Renal cortical epithelial cell (primary cell): ENCODE data around the gene ADGRA1. TPM values are rescaled to one million over a fixed set of nuclear protein-coding genes. Genes with fewer than 3 reads are reported as not detected.

Source experiments
- DNase-seq: peaks from one replicate; pipeline ENCODE4 v3.0.0-alpha.2; 2011; ENCODE audit warnings: low read depth
- total RNA-seq: library from RNA; depleted of rRNA; stranded (reverse); fragments of >200 nt; gene quantifications from 2 replicates; pipeline ENCODE4 v1.2.3, GENCODE V29; 2014

The ADGRA1 gene
- total RNA-seq, 1 donor from 2014 or later, result not detected

DNA sequence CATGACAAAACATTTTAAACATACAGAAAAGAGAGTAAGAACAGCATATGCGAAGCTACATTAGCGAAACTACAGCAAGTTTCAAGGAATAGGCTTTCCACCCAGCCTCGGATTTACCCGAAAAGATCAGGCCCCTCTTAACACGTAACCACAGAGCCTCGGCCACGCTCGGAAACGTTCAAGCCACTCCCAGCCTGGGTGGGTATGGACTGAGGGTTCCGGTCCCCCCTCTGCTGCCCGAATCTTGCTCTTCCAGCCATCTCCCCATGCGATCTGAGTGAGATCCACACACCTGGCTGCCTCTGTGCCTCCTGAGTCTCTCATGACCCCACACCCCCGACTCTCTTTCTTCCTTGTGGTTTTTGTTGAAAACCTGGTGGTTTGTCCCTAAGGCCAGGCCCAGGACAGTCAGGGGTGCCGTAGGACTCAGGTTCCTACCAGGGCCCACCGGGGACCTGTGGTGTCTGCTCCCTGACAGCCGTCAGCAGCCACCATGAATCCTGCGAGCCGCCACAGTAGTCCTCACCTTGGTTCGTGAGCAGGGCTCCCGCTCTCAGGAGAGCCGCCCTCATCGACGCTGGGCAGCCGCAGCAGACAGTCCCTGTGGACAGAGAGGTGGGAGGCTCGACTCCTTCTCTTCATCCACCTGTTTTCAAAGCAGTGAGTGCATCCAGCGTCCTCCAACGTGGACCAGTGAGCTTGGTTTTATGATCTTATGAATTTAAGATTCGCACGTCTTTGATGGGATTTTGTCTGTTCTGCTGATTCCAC lies 90.8 kb downstream of the ADGRA1 start:
- DNase-seq, result no peak

DNA sequence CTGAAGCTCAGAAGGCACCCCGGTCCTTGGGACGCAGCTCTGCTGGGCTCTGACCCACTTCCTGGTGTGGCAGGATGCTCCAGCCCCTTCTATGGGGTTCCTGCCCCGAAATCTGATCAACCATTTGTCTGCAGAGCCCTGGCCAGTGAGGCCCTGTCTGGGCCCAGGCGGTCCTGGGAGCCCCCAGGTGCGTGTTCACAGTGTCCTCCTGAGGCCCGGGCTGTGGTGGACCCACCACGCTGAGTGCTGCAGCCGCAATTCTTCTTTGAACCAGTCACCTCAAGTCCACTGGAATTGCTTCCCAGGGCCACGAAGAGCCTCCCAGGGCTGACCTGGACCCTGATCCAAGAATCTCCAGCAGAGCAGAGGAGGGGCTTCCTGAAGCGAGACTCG lies 91.4 kb downstream of the ADGRA1 start:
- DNase-seq, result no peak

DNA sequence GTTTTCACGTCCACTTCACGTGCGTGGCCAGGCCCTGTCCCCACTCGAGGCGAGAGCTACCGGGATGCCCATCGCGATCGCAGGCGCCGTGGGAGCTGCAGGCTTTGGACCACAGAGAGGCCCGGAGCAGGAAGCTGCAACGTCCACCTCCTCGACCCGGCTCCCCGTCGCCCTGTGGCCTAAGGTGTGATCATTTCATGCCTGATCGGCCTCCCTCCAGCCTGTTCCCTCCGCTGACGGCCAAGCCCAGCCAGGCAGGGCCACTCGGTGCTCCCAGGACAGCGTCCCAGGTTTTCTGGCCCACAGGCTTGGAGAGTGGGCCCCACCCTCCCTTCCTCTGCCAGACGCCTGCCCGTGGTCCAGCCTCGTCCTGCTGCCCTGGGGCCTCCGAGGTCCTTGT lies 91.9 kb downstream of the ADGRA1 start:
- no peak for DNase-seq

DNA sequence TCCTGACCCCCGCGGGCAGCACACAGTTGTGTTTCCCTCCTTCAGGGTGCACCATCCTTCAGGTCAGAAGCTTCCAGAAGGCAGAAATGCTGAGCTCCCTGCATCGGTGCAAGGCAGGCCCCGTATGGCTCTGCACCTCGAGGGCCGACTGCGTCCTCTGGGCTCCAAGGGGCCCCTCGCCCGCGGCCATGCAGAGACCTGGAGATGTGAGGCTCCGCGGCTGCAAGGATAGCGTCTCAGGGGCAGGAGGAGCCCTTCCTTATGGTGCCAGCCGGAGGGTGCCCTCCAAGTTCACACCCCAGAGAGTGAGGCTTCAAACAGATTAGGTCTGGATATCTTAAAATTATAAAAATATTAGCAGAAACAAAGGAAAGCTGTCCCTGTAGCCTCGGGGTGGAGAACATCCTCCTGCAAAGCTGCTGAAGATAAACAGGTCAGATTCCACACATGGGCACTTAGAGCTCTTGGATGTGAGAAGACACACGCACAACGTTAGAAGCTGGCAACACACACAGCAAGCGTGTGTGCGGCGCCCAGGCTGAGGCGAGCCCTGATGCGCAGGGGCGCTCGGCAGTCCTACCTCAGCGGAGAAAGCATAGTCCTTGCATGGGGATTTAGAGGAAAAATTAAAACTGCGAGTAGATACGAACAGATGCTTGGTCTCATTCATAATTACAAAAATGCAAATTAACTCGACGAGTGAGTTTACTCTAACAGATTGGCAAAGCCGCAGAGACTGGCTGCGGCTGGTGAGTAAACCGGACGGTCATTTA lies 92.7 kb downstream of the ADGRA1 start:
- DNase-seq, result no peak

DNA sequence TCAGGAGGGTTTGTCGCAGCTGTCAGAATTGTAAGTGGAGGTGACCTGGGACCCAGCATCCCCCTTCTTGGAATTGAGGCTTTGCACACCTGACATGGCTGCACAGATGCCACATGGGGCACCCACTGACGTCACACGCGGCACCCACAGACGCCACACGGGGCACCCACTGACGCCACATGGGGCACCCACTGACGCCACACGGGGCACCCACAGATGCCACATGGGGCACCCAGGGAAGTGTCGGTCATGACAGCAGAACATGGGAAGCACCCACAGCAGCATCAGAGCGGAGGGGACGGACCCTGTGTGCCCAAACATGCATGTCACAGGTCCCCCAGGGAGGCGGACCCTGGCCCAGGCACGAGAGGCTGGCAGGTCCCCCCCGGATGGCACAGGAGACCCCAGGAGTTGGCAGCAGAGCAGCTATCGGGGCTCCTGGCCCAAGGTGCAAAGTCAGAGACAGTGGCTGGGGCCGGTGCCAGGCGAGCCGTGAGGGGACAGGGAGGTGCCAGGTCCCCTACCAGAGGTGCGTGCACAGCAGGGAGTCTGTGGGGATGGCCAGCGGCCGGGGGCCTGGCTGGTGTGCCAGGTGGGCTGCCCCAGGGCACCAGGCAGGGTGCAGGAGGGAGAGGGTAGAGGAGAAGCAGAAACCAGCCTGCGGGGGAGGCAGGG lies 93.4 kb downstream of the ADGRA1 start:
- DNase-seq, result no peak

Other genes with a start within 250 kb of the ADGRA1 start
- 2.4 and 6.1 TPM in 2 replicates for gene CFAP46, start 145.4 kb upstream of the ADGRA1 start, total RNA-seq
- gene KNDC1, start 72.3 kb downstream of the ADGRA1 start, total RNA-seq, result 0.25 TPM in 1 of 2 replicates, not detected in the other
- gene UTF1, start 142.3 kb downstream of the ADGRA1 start, total RNA-seq, result not detected in 2 replicates
- not detected in 2 replicates for gene VENTX, start 149.9 kb downstream of the ADGRA1 start, total RNA-seq
- gene ADAM8, start 188.9 kb downstream of the ADGRA1 start, total RNA-seq, result 1.6 and 15.8 TPM in 2 replicates
- 76.0 and 77.1 TPM in 2 replicates for gene TUBGCP2, start 220.9 kb downstream of the ADGRA1 start, total RNA-seq
- gene ZNF511, start 221.0 kb downstream of the ADGRA1 start, total RNA-seq, result 14.6 and 38.6 TPM in 2 replicates
- gene CALY, start 249.0 kb downstream of the ADGRA1 start, total RNA-seq, result not detected in 2 replicates